ENCODE results near the gene PDK2. TPM values are rescaled to one million over a fixed set of nuclear protein-coding genes. Genes with fewer than 3 reads are reported as not detected.

PDK2 gene
- total and polyA plus RNA-seq, 2 of the 4 experiments (the other 2 are of a cell fraction): 26.7 to 104 TPM

DNA sequence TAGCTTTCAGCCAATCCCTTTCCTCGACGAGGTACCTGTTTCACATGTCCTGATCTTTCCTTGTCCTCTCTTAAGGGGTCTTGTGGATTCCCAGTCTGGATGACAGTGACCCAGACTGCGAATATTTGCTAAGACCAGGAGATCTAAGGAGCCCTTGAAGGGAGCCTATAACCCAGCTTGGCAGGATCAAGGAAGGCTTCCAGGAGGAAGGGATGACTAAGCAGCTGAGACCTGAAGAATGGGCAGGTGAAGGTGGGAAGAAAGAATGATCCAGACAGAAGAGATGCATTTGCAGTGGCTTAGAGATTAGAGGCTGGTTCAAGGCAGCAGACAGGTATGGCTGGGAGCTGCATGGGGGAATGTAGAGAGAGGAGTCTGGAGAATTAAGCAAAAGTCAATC is 1.9 kb upstream of the PDK2 start:
- POLR2A ChIA-PET (ENCODE audit: unreplicated experiment): interaction anchor here (1.6 kb wide), 1 partner anchor 66 kb away, joined by 4 read pairs; no protein-coding TSS in a partner anchor

More for the DNA sequence above, 1.9 kb upstream of the PDK2 start:
- Histone ChIP-seq H3K23ac (ENCODE audit: low read depth, low read length) (no peak overlapping the region), H3K36me3 (ENCODE audit: control insufficient read depth, insufficient read depth, low read length) (peaks cover 25% of the 10 kb centered on the region), H3K18ac (ENCODE audit: low read depth, low read length) (no peak overlapping the region), H2AK5ac (ENCODE audit: low read depth, low read length) (no peak overlapping the region), H3K4me3 (ENCODE audit: insufficient read depth, low read depth, low read length) (no peak overlapping the region), H2AK9ac (replicated peaks; ENCODE audit: low read depth, low read length, poor library complexity) (no peak overlapping the region), H3K4me1 (ENCODE audit: control insufficient read depth, insufficient read depth, low read length) (peaks cover 5% of the 10 kb centered on the region; the same call in 1 of the 2 replicates), H3K56ac (ENCODE audit: extremely low read depth, insufficient read depth, low read length) (no peak overlapping the region), H4K20me1 (ENCODE audit: insufficient read depth, low read length) (no peaks in the 10 kb centered on the region; the same call in 1 of the 2 replicates), H3K14ac (replicated peaks; ENCODE audit: low read depth, low read length) (no peak overlapping the region), H2BK20ac (ENCODE audit: low read depth, low read length) (no peak overlapping the region), H2BK15ac (ENCODE audit: low read depth, low read length) (no peak overlapping the region), H3K27ac (ENCODE audit: insufficient read depth, low read length) (no peak overlapping the region), H2BK5ac (ENCODE audit: low read depth, low read length, poor library complexity, severe bottlenecking) (no peak overlapping the region), H3K4me2 (ENCODE audit: low read depth, low read length) (no peak overlapping the region), H3K9me1 (ENCODE audit: insufficient read depth, low read length) (no peaks in the 10 kb centered on the region), H3K4ac (ENCODE audit: low read depth, low read length) (no peak overlapping the region), H3K79me1 (ENCODE audit: low read depth in 1 of 2, low read length in 2 of 2) (peaks cover 6 to 13% of the 10 kb centered on the region in 2 experiments; a peak in 3 of 4 replicates), H3K9me3 (ENCODE audit: control insufficient read depth, insufficient read depth, low read length) (no peaks in the 10 kb centered on the region), H4K5ac (ENCODE audit: low read depth, low read length) (no peak overlapping the region), H2BK120ac (ENCODE audit: low read depth, low read length) (no peak overlapping the region), H4K8ac (ENCODE audit: low read depth in 2 of 2, low read length in 2 of 2) (no peak overlapping the region), H2AFZ (replicated peaks; ENCODE audit: low read length, poor library complexity) (no peak overlapping the region), H3K27me3 (ENCODE audit: control insufficient read depth, insufficient read depth, low read length) (no peaks in the 10 kb centered on the region), H4K91ac (ENCODE audit: insufficient read depth, low read depth, low read length) (no peak overlapping the region), H3K9ac (ENCODE audit: low read depth, low read length) (no peak overlapping the region)
- BruUV-seq (replicated peaks): no TSS peak
- CTCF ChIA-PET: interaction anchor here (0.6 to 2.5 kb wide), 6 partner anchors 55 to 207 kb away, joined by 3 to 15 read pairs (median 6); no protein-coding TSS in a partner anchor
- 81% methylated on average over 3 of the region's 3 CpGs; no CpG with 5 or more reads in 1 of the 2 experiments for WGBS, 2 experiments (ENCODE audit: extremely low coverage in 2 of 2, insufficient read length in 1 of 2)
- DNase-seq (no peak), ATAC-seq (ENCODE audit: low read depth) (no peak)
- intact Hi-C loops (cut with micrococcal nuclease) (no loop called here), dilution Hi-C loops (cut with HindIII; ENCODE audit: low sequenced_read_pairs, unreplicated experiment) (no loop called here), in situ Hi-C loops (cut with MboI; ENCODE audit: low sequenced_read_pairs) (loop anchor here (5.0 kb wide), 1 partner anchor 204 kb away; no protein-coding TSS in a partner anchor)
- TF ChIP-seq, protein P1, sequence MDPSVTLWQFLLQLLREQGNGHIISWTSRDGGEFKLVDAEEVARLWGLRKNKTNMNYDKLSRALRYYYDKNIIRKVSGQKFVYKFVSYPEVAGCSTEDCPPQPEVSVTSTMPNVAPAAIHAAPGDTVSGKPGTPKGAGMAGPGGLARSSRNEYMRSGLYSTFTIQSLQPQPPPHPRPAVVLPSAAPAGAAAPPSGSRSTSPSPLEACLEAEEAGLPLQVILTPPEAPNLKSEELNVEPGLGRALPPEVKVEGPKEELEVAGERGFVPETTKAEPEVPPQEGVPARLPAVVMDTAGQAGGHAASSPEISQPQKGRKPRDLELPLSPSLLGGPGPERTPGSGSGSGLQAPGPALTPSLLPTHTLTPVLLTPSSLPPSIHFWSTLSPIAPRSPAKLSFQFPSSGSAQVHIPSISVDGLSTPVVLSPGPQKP (IDR thresholded peaks at IDR 0.05; ENCODE audit: borderline replicate concordance, low read depth, low read length): no peak
- TF ChIP-seq MAZ (IDR thresholded peaks at IDR 0.05; ENCODE audit: borderline replicate concordance, low read depth, low read length) (no peak), CEBPB (IDR thresholded peaks at IDR 0.05; ENCODE audit: low read depth, low read length) (no peak), CHD1 (IDR thresholded peaks at IDR 0.05; ENCODE audit: low read depth, low read length) (no peak), BHLHE40 (IDR thresholded peaks at IDR 0.05; ENCODE audit: low read depth, low read length) (no peak), FOS (IDR thresholded peaks at IDR 0.05; ENCODE audit: low read depth, low read length) (no peak), RAD21 (IDR thresholded peaks at IDR 0.05; ENCODE audit: low read length) (no peak), POLR2A (IDR thresholded peaks at IDR 0.05; ENCODE audit: low read depth, low read length) (no peak), RCOR1 (IDR thresholded peaks at IDR 0.05; ENCODE audit: insufficient replicate concordance, low read length) (no peak), RFX5 (IDR thresholded peaks at IDR 0.05; ENCODE audit: low read depth, low read length) (no peak)
- TF ChIP-seq, protein P2, sequence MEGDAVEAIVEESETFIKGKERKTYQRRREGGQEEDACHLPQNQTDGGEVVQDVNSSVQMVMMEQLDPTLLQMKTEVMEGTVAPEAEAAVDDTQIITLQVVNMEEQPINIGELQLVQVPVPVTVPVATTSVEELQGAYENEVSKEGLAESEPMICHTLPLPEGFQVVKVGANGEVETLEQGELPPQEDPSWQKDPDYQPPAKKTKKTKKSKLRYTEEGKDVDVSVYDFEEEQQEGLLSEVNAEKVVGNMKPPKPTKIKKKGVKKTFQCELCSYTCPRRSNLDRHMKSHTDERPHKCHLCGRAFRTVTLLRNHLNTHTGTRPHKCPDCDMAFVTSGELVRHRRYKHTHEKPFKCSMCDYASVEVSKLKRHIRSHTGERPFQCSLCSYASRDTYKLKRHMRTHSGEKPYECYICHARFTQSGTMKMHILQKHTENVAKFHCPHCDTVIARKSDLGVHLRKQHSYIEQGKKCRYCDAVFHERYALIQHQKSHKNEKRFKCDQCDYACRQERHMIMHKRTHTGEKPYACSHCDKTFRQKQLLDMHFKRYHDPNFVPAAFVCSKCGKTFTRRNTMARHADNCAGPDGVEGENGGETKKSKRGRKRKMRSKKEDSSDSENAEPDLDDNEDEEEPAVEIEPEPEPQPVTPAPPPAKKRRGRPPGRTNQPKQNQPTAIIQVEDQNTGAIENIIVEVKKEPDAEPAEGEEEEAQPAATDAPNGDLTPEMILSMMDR (conservative IDR thresholded peaks at IDR 0.05; ENCODE audit: low read depth, low read length): no peak
- TF ChIP-seq, protein P3, sequence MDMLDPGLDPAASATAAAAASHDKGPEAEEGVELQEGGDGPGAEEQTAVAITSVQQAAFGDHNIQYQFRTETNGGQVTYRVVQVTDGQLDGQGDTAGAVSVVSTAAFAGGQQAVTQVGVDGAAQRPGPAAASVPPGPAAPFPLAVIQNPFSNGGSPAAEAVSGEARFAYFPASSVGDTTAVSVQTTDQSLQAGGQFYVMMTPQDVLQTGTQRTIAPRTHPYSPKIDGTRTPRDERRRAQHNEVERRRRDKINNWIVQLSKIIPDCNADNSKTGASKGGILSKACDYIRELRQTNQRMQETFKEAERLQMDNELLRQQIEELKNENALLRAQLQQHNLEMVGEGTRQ (IDR thresholded peaks at IDR 0.05; ENCODE audit: low read depth, low read length): no peak
